Fibroblast of the conjunctiva (primary cell): ENCODE measurements around the gene BEND3.
"Not testable (repeated sequence)": the region's sequence is repeated elsewhere in the genome, so short reads cannot be mapped to it uniquely, and the experiment has no call there.

Source experiments
- DNase-seq: peaks from one replicate; pipeline ENCODE4 v3.0.0-alpha.2; 2010; ENCODE audit warnings: low read depth

Gene BEND3

GRCh38 chr6:107114926-107115694, at the start of gene BEND3:
Gene BEND3, minus strand, starts transcription at chr6:107115515. Its CDS starts 16,230 bp downstream, at chr6:107099285.
- DNase-seq: no peak

- not testable (repeated sequence) for DNase-seq
These were observed 49.0 kb upstream of the BEND3 start for GRCh38 chr6:107164299-107164698.

GRCh38 chr6:107161521-107161920, 46.2 kb upstream of the BEND3 start:
- DNase-seq: no peak

GRCh38 chr6:107156617-107157016, 41.3 kb upstream of the BEND3 start:
- no peak for DNase-seq

- DNase-seq: no peak
These were observed 39.5 kb upstream of the BEND3 start for GRCh38 chr6:107154801-107155160.

GRCh38 chr6:107154131-107154800, 39.0 kb upstream of the BEND3 start:
- DNase-seq: no peak

- no peak for DNase-seq
These were observed 37.5 kb upstream of the BEND3 start for GRCh38 chr6:107152638-107153430.

GRCh38 chr6:107144666-107145065, 29.4 kb upstream of the BEND3 start:
- DNase-seq: no peak

- no peak for DNase-seq
These were observed 28.7 kb upstream of the BEND3 start for GRCh38 chr6:107144014-107144413.

GRCh38 chr6:107140581-107140980, 25.3 kb upstream of the BEND3 start:
- no peak for DNase-seq

- DNase-seq: not testable (repeated sequence)
These were observed 21.0 kb upstream of the BEND3 start for GRCh38 chr6:107136324-107136723.

- not testable (repeated sequence) for DNase-seq
These were observed 19.8 kb upstream of the BEND3 start for GRCh38 chr6:107135048-107135680.

GRCh38 chr6:107132330-107132954, 17.1 kb upstream of the BEND3 start:
- no peak for DNase-seq

- DNase-seq: no peak
These were observed 14.1 kb upstream of the BEND3 start for GRCh38 chr6:107129370-107129925.

- no peak for DNase-seq
These were observed 13.3 kb upstream of the BEND3 start for GRCh38 chr6:107128577-107128976.

- no peak for DNase-seq
These were observed 12.9 kb upstream of the BEND3 start for GRCh38 chr6:107128175-107128574.

GRCh38 chr6:107125771-107126170, 10.5 kb upstream of the BEND3 start:
- no peak for DNase-seq

- no peak for DNase-seq
These were observed 9.6 kb upstream of the BEND3 start for GRCh38 chr6:107124934-107125348.

GRCh38 chr6:107123501-107123900, 8.2 kb upstream of the BEND3 start:
- DNase-seq: no peak

GRCh38 chr6:107122748-107123147, 7.4 kb upstream of the BEND3 start:
- no peak for DNase-seq

- no peak for DNase-seq
These were observed 6.7 kb upstream of the BEND3 start for GRCh38 chr6:107121964-107122495.
